Measurements from ENCODE around the gene CLIC4. TPM values are rescaled to one million over a fixed set of nuclear protein-coding genes. Genes with fewer than 3 reads are reported as not detected.

The CLIC4 gene
- total and polyA plus RNA-seq, 2 of the 8 experiments (the other 6 are each of a cell fraction or from before 2014, with no cell fraction given): 77.5 to 293 TPM

DNA sequence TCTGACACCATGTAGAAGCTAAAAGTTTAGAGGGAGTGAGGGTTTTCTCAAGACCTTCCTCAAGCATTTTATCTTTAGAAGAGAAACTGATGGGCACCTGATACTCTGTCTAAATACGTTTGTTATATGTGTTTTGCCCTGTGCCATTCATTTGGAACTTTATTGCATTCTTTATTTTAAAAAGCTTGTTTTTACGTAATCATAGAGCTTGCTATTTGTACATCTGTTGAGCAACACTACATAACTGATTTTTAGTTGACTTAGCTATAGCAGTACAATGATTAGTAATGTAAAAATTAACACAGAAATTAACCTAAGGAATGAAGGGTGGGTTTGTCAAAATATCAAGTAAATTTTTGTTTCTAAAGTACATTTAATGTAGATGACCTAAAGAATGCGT is 96.3 kb downstream of the CLIC4 start (continued):
- TF ChIP-seq, protein P1, sequence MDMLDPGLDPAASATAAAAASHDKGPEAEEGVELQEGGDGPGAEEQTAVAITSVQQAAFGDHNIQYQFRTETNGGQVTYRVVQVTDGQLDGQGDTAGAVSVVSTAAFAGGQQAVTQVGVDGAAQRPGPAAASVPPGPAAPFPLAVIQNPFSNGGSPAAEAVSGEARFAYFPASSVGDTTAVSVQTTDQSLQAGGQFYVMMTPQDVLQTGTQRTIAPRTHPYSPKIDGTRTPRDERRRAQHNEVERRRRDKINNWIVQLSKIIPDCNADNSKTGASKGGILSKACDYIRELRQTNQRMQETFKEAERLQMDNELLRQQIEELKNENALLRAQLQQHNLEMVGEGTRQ (IDR thresholded peaks at IDR 0.05; ENCODE audit: low read length): no peak
- TF ChIP-seq KDM1A (IDR thresholded peaks at IDR 0.05; ENCODE audit: borderline replicate concordance, low read length) (no peak), HDAC6 (IDR thresholded peaks at IDR 0.05; ENCODE audit: low read depth, low read length) (no peak), SRF (IDR thresholded peaks at IDR 0.05; ENCODE audit: low read depth, low read length) (no peak)
- TF ChIP-seq, protein P2, sequence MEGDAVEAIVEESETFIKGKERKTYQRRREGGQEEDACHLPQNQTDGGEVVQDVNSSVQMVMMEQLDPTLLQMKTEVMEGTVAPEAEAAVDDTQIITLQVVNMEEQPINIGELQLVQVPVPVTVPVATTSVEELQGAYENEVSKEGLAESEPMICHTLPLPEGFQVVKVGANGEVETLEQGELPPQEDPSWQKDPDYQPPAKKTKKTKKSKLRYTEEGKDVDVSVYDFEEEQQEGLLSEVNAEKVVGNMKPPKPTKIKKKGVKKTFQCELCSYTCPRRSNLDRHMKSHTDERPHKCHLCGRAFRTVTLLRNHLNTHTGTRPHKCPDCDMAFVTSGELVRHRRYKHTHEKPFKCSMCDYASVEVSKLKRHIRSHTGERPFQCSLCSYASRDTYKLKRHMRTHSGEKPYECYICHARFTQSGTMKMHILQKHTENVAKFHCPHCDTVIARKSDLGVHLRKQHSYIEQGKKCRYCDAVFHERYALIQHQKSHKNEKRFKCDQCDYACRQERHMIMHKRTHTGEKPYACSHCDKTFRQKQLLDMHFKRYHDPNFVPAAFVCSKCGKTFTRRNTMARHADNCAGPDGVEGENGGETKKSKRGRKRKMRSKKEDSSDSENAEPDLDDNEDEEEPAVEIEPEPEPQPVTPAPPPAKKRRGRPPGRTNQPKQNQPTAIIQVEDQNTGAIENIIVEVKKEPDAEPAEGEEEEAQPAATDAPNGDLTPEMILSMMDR (IDR thresholded peaks at IDR 0.05; ENCODE audit: control extremely low read depth in 1 of 3, insufficient read depth in 1 of 3, low read depth in 1 of 3, low read length in 3 of 3): no peak
